Measurements from ENCODE around the gene BMERB1.

BMERB1 gene

GRCh38 chr16:15616475-15617165, 182.2 kb downstream of the BMERB1 start:
- Histone ChIP-seq H3K4me3 (ENCODE audit: low read depth in 1 of 2, low read length in 1 of 2) (no peak overlapping the region), H3K27ac (peak overlapping the region; percentile 0), H3K9me3 (no peaks in the 10 kb centered on the region), H3K27me3 (no peaks in the 10 kb centered on the region), H3K4me1 (ENCODE audit: control insufficient read depth in 1 of 2, insufficient read depth in 1 of 2, low read depth in 1 of 2, low read length in 1 of 2) (no peaks in the 10 kb centered on the region), H3K36me3 (peaks cover 100% of the 10 kb centered on the region)
- no peak for TF ChIP-seq CTCF (IDR thresholded peaks at IDR 0.05)

GRCh38 chr16:15617901-15618300, 183.5 kb downstream of the BMERB1 start:
- Histone ChIP-seq H3K27ac (peak overlapping the region; percentile 36), H3K4me1 (ENCODE audit: control insufficient read depth in 1 of 2, insufficient read depth in 1 of 2, low read depth in 1 of 2, low read length in 1 of 2) (no peaks in the 10 kb centered on the region), H3K4me3 (ENCODE audit: low read depth in 1 of 2, low read length in 1 of 2) (no peak overlapping the region), H3K27me3 (no peaks in the 10 kb centered on the region), H3K9me3 (no peaks in the 10 kb centered on the region), H3K36me3 (peaks cover 100% of the 10 kb centered on the region)
- TF ChIP-seq CTCF (IDR thresholded peaks at IDR 0.05) = no peak

GRCh38 chr16:15618392-15618791, 184.0 kb downstream of the BMERB1 start:
- no peaks in the 10 kb centered on the region for H3K9me3 ChIP-seq
- no peaks in the 10 kb centered on the region for H3K27me3 ChIP-seq
- no peak overlapping the region for H3K4me3 ChIP-seq (ENCODE audit: low read depth in 1 of 2, low read length in 1 of 2)
- TF ChIP-seq CTCF (IDR thresholded peaks at IDR 0.05) = no peak
- no peaks in the 10 kb centered on the region for H3K4me1 ChIP-seq (ENCODE audit: control insufficient read depth in 1 of 2, insufficient read depth in 1 of 2, low read depth in 1 of 2, low read length in 1 of 2)
- H3K36me3 ChIP-seq = peaks cover 100% of the 10 kb centered on the region
- peak overlapping the region; percentile 36 for H3K27ac ChIP-seq

- H3K4me3 ChIP-seq (ENCODE audit: low read depth in 1 of 2, low read length in 1 of 2) = no peak overlapping the region
- H3K9me3 ChIP-seq = no peaks in the 10 kb centered on the region
- H3K4me1 ChIP-seq (ENCODE audit: control insufficient read depth in 1 of 2, insufficient read depth in 1 of 2, low read depth in 1 of 2, low read length in 1 of 2) = no peaks in the 10 kb centered on the region
- TF ChIP-seq CTCF (IDR thresholded peaks at IDR 0.05) = no peak
- H3K27me3 ChIP-seq = no peaks in the 10 kb centered on the region
- H3K36me3 ChIP-seq = peaks cover 100% of the 10 kb centered on the region
- peak overlapping the region; percentile 32 for H3K27ac ChIP-seq
Measured at GRCh38 chr16:15620611-15621195, 186.3 kb downstream of the BMERB1 start.

- no peak for TF ChIP-seq CTCF (IDR thresholded peaks at IDR 0.05)
- Histone ChIP-seq H3K27me3 (no peaks in the 10 kb centered on the region), H3K4me1 (ENCODE audit: control insufficient read depth in 1 of 2, insufficient read depth in 1 of 2, low read depth in 1 of 2, low read length in 1 of 2) (no peaks in the 10 kb centered on the region), H3K36me3 (peaks cover 100% of the 10 kb centered on the region), H3K27ac (peak overlapping the region; percentile 32), H3K9me3 (no peaks in the 10 kb centered on the region), H3K4me3 (ENCODE audit: low read depth in 1 of 2, low read length in 1 of 2) (no peak overlapping the region)
Measured at GRCh38 chr16:15621456-15621855, 187.1 kb downstream of the BMERB1 start.
